ENCODE results near the gene KHDRBS1.

DNA sequence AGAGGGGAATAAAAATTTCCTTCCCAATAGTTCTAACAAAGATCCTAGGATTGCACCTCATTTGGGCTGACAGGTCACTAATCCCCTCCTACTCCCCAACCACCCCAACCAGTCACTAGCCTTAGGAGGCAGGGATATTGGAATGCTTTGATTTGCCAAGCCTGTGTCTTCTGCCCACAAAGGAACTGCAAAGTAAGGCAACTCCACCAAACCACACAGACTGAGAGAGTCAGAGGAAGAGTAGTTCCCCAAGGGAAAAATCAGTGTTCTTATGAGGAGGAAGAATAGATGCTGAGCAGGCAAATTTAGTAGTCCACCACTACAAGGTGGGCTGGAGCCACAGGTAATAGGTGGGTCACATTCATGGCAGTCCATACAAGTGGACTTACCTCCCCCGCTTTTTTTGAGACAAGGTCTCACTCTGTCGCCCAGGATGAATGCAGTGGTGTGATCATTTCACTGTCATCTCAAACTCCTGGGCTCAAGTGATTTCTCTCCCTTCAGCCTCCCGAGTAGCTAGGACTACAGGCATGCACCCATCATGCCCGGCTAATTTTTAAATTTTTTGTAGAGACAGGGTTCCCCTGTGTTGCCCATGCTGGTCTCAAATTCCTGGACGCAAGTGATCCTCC is 55.4 kb downstream of the KHDRBS1 start:
- TF ChIP-seq, protein P1, sequence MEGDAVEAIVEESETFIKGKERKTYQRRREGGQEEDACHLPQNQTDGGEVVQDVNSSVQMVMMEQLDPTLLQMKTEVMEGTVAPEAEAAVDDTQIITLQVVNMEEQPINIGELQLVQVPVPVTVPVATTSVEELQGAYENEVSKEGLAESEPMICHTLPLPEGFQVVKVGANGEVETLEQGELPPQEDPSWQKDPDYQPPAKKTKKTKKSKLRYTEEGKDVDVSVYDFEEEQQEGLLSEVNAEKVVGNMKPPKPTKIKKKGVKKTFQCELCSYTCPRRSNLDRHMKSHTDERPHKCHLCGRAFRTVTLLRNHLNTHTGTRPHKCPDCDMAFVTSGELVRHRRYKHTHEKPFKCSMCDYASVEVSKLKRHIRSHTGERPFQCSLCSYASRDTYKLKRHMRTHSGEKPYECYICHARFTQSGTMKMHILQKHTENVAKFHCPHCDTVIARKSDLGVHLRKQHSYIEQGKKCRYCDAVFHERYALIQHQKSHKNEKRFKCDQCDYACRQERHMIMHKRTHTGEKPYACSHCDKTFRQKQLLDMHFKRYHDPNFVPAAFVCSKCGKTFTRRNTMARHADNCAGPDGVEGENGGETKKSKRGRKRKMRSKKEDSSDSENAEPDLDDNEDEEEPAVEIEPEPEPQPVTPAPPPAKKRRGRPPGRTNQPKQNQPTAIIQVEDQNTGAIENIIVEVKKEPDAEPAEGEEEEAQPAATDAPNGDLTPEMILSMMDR (conservative IDR thresholded peaks at IDR 0.05 in 1 of 2, IDR thresholded peaks at IDR 0.05 in 1 of 2; ENCODE audit: extremely low read depth in 1 of 2, insufficient read depth in 1 of 2, low read depth in 1 of 2, low read length in 2 of 2): no peak
- TF ChIP-seq EZH2 (IDR thresholded peaks at IDR 0.05; ENCODE audit: borderline replicate concordance, low read length): no peak
